GM19099 (cell line): Measurements from ENCODE around the gene CHRM1.

Experiments used
- POLR2A ChIP-seq: IDR thresholded peaks from 3 replicates; pipeline ENCODE4 v1.6.1; 2011; ENCODE audit warnings: low read depth; ENCODE audit not compliant: insufficient read length; ENCODE audit errors: extremely low read depth

The CHRM1 gene

DNA sequence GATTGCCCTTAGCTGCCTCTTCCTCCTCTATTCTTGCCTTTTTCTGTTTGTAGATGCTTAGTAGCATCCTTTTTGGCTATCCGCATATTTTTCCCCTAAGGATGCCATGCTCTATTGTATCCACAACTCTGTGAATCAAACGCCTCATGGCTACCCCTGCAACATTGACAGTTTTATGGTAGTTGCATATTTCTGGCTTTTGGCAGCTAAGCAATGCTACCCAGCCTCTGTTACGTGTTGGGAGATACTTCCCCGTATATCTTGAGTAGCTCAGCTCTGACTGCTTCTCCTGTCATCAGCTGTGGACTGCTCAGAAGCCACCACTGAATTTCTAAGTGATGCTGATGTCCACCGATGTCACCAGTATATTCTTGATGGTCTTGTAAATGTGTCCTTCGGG lies 55.5 kb downstream of the CHRM1 start:
- TF ChIP-seq POLR2A: no peak

DNA sequence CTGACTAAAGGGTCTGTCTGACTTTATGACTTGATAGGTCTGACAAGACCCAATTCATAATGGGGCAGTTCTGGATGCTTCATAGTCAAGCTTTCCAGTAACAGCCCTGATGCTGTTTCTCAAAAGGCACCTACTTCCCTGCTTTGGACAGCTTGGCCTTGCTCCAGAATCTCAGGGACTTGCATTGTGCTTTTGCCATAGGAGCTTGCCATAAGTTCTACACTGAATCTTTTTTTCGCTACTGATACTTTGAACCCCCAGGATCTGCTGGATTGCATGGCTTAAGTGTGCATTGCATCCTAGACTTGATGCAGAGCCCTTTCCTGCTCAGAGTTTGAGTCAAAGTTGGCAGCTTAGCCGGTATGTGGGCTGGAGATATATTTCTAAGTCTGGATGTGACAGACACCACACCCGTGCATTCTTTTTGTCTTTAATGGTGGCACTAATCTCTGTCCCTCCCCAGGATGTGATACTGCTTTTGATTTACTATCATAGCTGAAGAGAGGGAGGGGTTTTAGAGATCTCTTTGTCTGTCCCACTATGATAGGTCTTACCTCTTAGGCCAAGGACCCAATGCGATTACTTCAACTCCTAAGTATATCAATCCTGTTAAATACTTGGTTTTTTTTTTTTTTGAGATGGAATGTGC lies 57.4 kb downstream of the CHRM1 start:
- no peak for TF ChIP-seq POLR2A

DNA sequence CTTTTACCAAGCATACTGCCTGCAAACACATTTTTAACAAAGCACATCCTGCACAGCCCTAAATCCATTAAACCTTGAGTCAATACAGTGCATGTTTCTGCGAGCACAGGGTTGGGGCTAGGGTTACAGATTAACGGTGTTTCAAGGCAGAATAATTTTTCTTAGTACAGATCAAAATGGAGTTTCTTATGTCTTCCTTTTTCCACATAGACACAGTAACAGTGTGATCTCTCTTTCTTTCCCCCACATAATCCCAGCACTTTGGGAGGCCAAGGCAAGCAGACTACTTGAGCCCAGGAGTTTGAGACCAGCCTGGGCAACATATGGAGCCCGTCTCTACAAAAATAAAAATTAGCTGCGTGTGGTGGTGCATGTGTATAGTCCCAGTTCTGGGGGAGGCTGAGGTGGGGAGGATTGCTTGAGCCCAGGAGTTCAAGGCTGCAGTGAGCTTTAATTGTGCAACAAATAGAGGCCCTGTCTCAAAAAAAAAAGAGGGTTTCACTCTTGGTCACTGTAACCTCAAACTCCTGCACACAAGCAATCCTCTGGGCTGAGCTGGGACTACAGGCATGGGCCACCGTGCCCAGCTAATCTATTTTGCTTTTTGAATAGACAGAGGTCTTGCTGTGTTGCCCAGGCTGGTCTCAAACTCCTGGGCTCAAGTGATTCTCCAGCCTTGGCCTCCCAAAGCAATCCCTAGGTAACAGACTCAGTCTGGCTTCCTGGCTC lies 60.2 kb downstream of the CHRM1 start:
- no peak for TF ChIP-seq POLR2A
